ENCODE results near the gene C2CD2. TPM values are rescaled to one million over a fixed set of nuclear protein-coding genes. Genes with fewer than 3 reads are reported as not detected.

Gene C2CD2
- total RNA-seq, 1 experiment from 2014 or later: 50.4 TPM

DNA sequence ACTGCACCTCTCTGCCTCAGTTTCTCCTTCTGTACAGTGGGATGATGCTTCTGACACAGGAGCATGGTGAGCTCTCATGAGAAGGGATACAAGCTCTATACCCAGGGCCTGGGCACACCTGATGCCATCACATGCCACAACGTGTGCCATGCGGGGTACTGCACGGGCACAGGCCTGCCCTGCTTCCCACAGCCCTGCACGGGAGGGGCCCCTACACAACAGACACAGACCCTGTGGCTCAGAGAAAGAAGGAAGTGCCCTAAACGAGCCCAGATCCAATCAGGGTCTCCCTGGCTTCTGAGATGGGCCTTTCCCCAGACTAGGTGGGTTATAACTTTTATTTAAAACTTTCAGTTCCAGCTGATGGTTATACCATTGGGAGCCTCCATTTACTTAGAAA, 24.6 kb downstream of the C2CD2 start:
- H3K4me2 ChIP-seq (ENCODE audit: low read length): no peak overlapping the region
- intact Hi-C loops (cut with micrococcal nuclease): no loop called here
- ChIA-PET POLR2A (ENCODE audit: unreplicated experiment) (no interaction called here), CTCF (no interaction called here)
- peaks cover 49% of the 10 kb centered on the region for H3K4me1 ChIP-seq (ENCODE audit: insufficient read depth, low read length)
- H3F3A ChIP-seq (ENCODE audit: low read length, unreplicated experiment): peaks cover 9% of the 10 kb centered on the region
- 0 out of 2 replicates have a peak, but pooled peaks cover 4% of the 10 kb centered on the region for H3K36me3 ChIP-seq (ENCODE audit: low read depth, low read length)
- H3K9me3 ChIP-seq (ENCODE audit: low read length): no peaks in the 10 kb centered on the region
- no peaks in the 10 kb centered on the region for H3K27me3 ChIP-seq (ENCODE audit: low read length)
- no peak for ATAC-seq
- no peak overlapping the region for H3K9ac ChIP-seq (ENCODE audit: low read length)
- no peak for DNase-seq
- no peak overlapping the region for H3K27ac ChIP-seq (ENCODE audit: low read length)
- H3K79me2 ChIP-seq (ENCODE audit: low read length): peaks cover 48% of the 10 kb centered on the region
- no peak overlapping the region for H3K4me3 ChIP-seq (ENCODE audit: low read length)
- H4K20me1 ChIP-seq (ENCODE audit: low read length): no peaks in the 10 kb centered on the region
- no peak for TF ChIP-seq EZH2 (IDR thresholded peaks at IDR 0.05; ENCODE audit: low read length, unreplicated experiment)
- TF ChIP-seq EZH2phosphoT487 (IDR thresholded peaks at IDR 0.05; ENCODE audit: borderline replicate concordance, low read length): no peak
- TF ChIP-seq, protein P1, sequence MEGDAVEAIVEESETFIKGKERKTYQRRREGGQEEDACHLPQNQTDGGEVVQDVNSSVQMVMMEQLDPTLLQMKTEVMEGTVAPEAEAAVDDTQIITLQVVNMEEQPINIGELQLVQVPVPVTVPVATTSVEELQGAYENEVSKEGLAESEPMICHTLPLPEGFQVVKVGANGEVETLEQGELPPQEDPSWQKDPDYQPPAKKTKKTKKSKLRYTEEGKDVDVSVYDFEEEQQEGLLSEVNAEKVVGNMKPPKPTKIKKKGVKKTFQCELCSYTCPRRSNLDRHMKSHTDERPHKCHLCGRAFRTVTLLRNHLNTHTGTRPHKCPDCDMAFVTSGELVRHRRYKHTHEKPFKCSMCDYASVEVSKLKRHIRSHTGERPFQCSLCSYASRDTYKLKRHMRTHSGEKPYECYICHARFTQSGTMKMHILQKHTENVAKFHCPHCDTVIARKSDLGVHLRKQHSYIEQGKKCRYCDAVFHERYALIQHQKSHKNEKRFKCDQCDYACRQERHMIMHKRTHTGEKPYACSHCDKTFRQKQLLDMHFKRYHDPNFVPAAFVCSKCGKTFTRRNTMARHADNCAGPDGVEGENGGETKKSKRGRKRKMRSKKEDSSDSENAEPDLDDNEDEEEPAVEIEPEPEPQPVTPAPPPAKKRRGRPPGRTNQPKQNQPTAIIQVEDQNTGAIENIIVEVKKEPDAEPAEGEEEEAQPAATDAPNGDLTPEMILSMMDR (conservative IDR thresholded peaks at IDR 0.05; ENCODE audit: low read depth, low read length): no peak
- no TSS peak for BruUV-seq (replicated peaks)
- no peak overlapping the region for H2AFZ ChIP-seq (ENCODE audit: low read length)
- H3K9me2 ChIP-seq (replicated peaks; ENCODE audit: low read length): no peaks in the 10 kb centered on the region

DNA sequence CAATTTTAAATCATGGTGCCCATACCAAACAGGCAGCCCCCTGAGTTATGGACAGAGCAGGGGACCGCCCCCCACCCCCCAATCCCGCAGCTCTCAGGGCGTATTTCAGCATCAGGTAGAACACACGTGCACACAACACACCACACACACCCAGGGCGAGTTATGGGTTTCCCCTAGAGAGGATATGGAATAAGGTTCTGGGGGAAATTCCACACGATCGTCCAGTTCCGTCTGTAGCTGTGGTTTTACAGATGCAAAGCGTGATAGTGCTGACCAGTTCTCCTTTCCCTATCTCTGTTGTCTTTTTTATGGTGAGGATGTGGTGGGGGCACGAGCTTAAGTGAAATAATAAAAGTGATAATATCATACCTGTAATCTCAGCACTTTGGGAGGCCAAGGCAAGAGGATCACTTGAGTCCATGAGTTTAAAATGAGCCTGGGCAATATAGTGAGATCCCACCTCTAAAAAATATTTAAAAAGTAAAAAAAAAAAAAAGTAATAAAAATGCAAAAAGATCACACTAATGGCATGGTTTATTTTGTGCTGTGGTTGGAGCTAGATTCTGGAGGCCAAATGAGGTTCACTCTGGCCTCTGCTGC, 25.1 kb downstream of the C2CD2 start:
- intact Hi-C loops (cut with micrococcal nuclease): no loop called here
- H3K4me3 ChIP-seq (ENCODE audit: low read length): no peak overlapping the region
- DNase-seq (no peak), ATAC-seq (no peak)
- H3K9me3 ChIP-seq (ENCODE audit: low read length): no peaks in the 10 kb centered on the region
- ChIA-PET CTCF (no interaction called here), POLR2A (ENCODE audit: unreplicated experiment) (no interaction called here)
- H3F3A ChIP-seq (ENCODE audit: low read length, unreplicated experiment): peaks cover 8% of the 10 kb centered on the region
- H2AFZ ChIP-seq (ENCODE audit: low read length): no peak overlapping the region
- H3K9ac ChIP-seq (ENCODE audit: low read length): no peak overlapping the region
- BruUV-seq (replicated peaks): no TSS peak
- H4K20me1 ChIP-seq (ENCODE audit: low read length): no peaks in the 10 kb centered on the region
- peaks cover 44% of the 10 kb centered on the region for H3K4me1 ChIP-seq (ENCODE audit: insufficient read depth, low read length)
- no peak overlapping the region for H3K27ac ChIP-seq (ENCODE audit: low read length)
- H3K36me3 ChIP-seq (ENCODE audit: low read depth, low read length): 0 out of 2 replicates have a peak, but pooled peaks cover 4% of the 10 kb centered on the region
- H3K27me3 ChIP-seq (ENCODE audit: low read length): no peaks in the 10 kb centered on the region
- no peak overlapping the region for H3K4me2 ChIP-seq (ENCODE audit: low read length)
- no peak for TF ChIP-seq EZH2phosphoT487 (IDR thresholded peaks at IDR 0.05; ENCODE audit: borderline replicate concordance, low read length)
- no peaks in the 10 kb centered on the region for H3K9me2 ChIP-seq (replicated peaks; ENCODE audit: low read length)
- H3K79me2 ChIP-seq (ENCODE audit: low read length): peaks cover 53% of the 10 kb centered on the region

- no TSS peak for BruUV-seq (replicated peaks)
- Histone ChIP-seq H3K27ac (ENCODE audit: low read length) (no peak overlapping the region), H3K9me2 (replicated peaks; ENCODE audit: low read length) (no peaks in the 10 kb centered on the region), H3K9me3 (ENCODE audit: low read length) (no peaks in the 10 kb centered on the region), H3K79me2 (ENCODE audit: low read length) (peaks cover 57% of the 10 kb centered on the region), H3K36me3 (ENCODE audit: low read depth, low read length) (0 out of 2 replicates have a peak, but pooled peaks cover 4% of the 10 kb centered on the region), H3K4me2 (ENCODE audit: low read length) (no peak overlapping the region), H3K4me3 (ENCODE audit: low read length) (no peak overlapping the region), H3F3A (ENCODE audit: low read length, unreplicated experiment) (no peaks in the 10 kb centered on the region), H3K4me1 (ENCODE audit: insufficient read depth, low read length) (peaks cover 35% of the 10 kb centered on the region), H2AFZ (ENCODE audit: low read length) (no peak overlapping the region), H3K27me3 (ENCODE audit: low read length) (no peaks in the 10 kb centered on the region), H3K9ac (ENCODE audit: low read length) (no peak overlapping the region), H4K20me1 (ENCODE audit: low read length) (no peaks in the 10 kb centered on the region)
- intact Hi-C loops (cut with micrococcal nuclease): no loop called here
- DNase-seq (no peak), ATAC-seq (no peak)
- no peak for TF ChIP-seq EZH2phosphoT487 (IDR thresholded peaks at IDR 0.05; ENCODE audit: borderline replicate concordance, low read length)
- TF ChIP-seq EZH2 (IDR thresholded peaks at IDR 0.05; ENCODE audit: low read length, unreplicated experiment): no peak
- TF ChIP-seq, protein P1 (conservative IDR thresholded peaks at IDR 0.05; ENCODE audit: low read depth, low read length): no peak
- ChIA-PET POLR2A (ENCODE audit: unreplicated experiment) (no interaction called here), CTCF (no interaction called here)
Measured at GRCh38 chr21:41927727-41928409, 25.9 kb downstream of the C2CD2 start.

All from PC-3 (cell line).